Natural killer cell (primary cell): Measurements from ENCODE around the gene RPGR. TPM values are rescaled to one million over a fixed set of nuclear protein-coding genes. Genes with fewer than 3 reads are reported as not detected.

Source experiments
- ATAC-seq, 3 donors: fragments of 150-1000 bp in 2 of 3; fragments of 200-7000 bp in 1 of 3; cut with Tn5 transposase; 1 replicate in 1 of 3; 2 replicates in 2 of 3; pipeline ENCODE4 v1.10.0; 2021; ENCODE audit warnings: mild to moderate bottlenecking in 2 of 3, moderate library complexity in 2 of 3
- DNase-seq, 2 donors: peaks; one replicate each; pipeline versions ENCODE4 v3.0.0 to v3.0.0-alpha.2; 2013 to 2021; ENCODE audit warnings: mixed read lengths in 1 of 2
- H3K27ac ChIP-seq: one replicate; pipeline ENCODE4 v1.5.1; 2013; ENCODE audit warnings: mild to moderate bottlenecking, low read length
- H3K27me3 ChIP-seq: one replicate; pipeline ENCODE4 v1.6.1; 2013; ENCODE audit warnings: low read length; ENCODE audit not compliant: control insufficient read depth, insufficient read depth
- H3K36me3 ChIP-seq: one replicate; pipeline ENCODE4 v1.6.1; 2013; ENCODE audit warnings: low read length; ENCODE audit not compliant: control insufficient read depth, insufficient read depth
- H3K4me1 ChIP-seq: one replicate; pipeline ENCODE4 v1.6.1; 2013; ENCODE audit warnings: low read length; ENCODE audit not compliant: control insufficient read depth, insufficient read depth
- H3K4me3 ChIP-seq: one replicate; pipeline ENCODE4 v1.5.1; 2013; ENCODE audit warnings: low read length
- H3K9me3 ChIP-seq: one replicate; pipeline ENCODE4 v1.6.1; 2013; ENCODE audit warnings: low read length; ENCODE audit not compliant: control insufficient read depth, insufficient read depth
- H3K27ac Mint-ChIP-seq, 2 donors: one replicate each; pipeline ENCODE4 v1.8.0; 2022; ENCODE audit warnings: mild to moderate bottlenecking in 2 of 2, mixed read lengths in 2 of 2, moderate library complexity in 1 of 2
- H3K27me3 Mint-ChIP-seq, 2 donors: one replicate each; pipeline ENCODE4 v1.8.0; 2022; ENCODE audit warnings: low read depth in 2 of 2, mixed read lengths in 2 of 2
- H3K36me3 Mint-ChIP-seq: one replicate; pipeline ENCODE4 v1.8.0; 2022; ENCODE audit warnings: mixed read lengths
- H3K4me1 Mint-ChIP-seq, 2 donors: one replicate each; pipeline ENCODE4 v1.8.0; 2022; ENCODE audit warnings: mixed read lengths in 2 of 2
- H3K4me3 Mint-ChIP-seq: one replicate; pipeline ENCODE4 v1.8.0; 2022; ENCODE audit warnings: mild to moderate bottlenecking, moderate library complexity, mixed read lengths
- H3K9me3 Mint-ChIP-seq, 2 donors: one replicate each; pipeline ENCODE4 v1.8.0; 2022; ENCODE audit warnings: mixed read lengths in 2 of 2
- CTCF ChIP-seq: fragments of 200-600 bp; IDR thresholded peaks from one replicate; pipeline ENCODE4 v1.8.0; 2022; ENCODE audit warnings: antibody characterized with exemption
- WGBS: methylation state at CpG from one replicate; pipeline ENCODE4 v1.1.7; 2013; ENCODE audit warnings: missing lambda C conversion rate; ENCODE audit not compliant: insufficient coverage; 5-methylcytosine and 5-hydroxymethylcytosine counted together
- intact Hi-C: fragments of 100-400 bp; cut with micrococcal nuclease; formaldehyde crosslinking; loops from one replicate; pipeline ENCODE4 v1.14.2; 2022
- total RNA-seq, 4 donors: library from RNA; stranded (reverse); fragments of 120-200 nt in 1 of 4; gene quantifications; one replicate each; pipeline versions ENCODE4 v1.2.3 to v1.2.4, GENCODE V29; 2013 to 2022

The RPGR gene
- total RNA-seq, 3 donors from 2014 or later (not counting 1 experiment from before 2014, with no cell fraction given) = 20.8 to 33.7 (median 29.0) TPM

GRCh38 chrX:38363046-38363445 is 35.7 kb upstream of the RPGR start:
- H3K36me3 Mint-ChIP-seq = no peaks in the 10 kb centered on the region
- H3K27me3 ChIP-seq = no peaks in the 10 kb centered on the region
- no peak for ATAC-seq
- no peak for TF ChIP-seq CTCF
- H3K9me3 Mint-ChIP-seq = no peaks in the 10 kb centered on the region
- H3K27ac ChIP-seq = no peak overlapping the region
- no peaks in the 10 kb centered on the region for H3K9me3 ChIP-seq
- no peak overlapping the region for H3K27ac Mint-ChIP-seq
- no peaks in the 10 kb centered on the region for H3K4me1 ChIP-seq
- DNase-seq = no peak
- no peak overlapping the region for H3K4me3 Mint-ChIP-seq
- intact Hi-C loops = no loop called here
- H3K4me1 Mint-ChIP-seq = no peaks in the 10 kb centered on the region
- H3K36me3 ChIP-seq = no peaks in the 10 kb centered on the region
- H3K27me3 Mint-ChIP-seq = peaks cover 0 to 26% of the 10 kb centered on the region in 2 donors
- H3K4me3 ChIP-seq = no peak overlapping the region

GRCh38 chrX:38357747-38358673 is 30.7 kb upstream of the RPGR start:
- Mint-ChIP-seq H3K4me3 (no peak overlapping the region), H3K4me1 (no peaks in the 10 kb centered on the region), H3K27me3 (peaks cover 0 to 16% of the 10 kb centered on the region in 2 donors), H3K27ac (no peak overlapping the region), H3K36me3 (no peaks in the 10 kb centered on the region), H3K9me3 (no peaks in the 10 kb centered on the region)
- WGBS = 46% methylated on average over 2 of the region's 4 CpGs
- intact Hi-C loops = no loop called here
- no peak overlapping the region for H3K27ac ChIP-seq
- no peaks in the 10 kb centered on the region for H3K4me1 ChIP-seq
- no peak for TF ChIP-seq CTCF
- no peaks in the 10 kb centered on the region for H3K27me3 ChIP-seq
- no peak for ATAC-seq
- DNase-seq = no peak
- H3K4me3 ChIP-seq = no peak overlapping the region
- no peaks in the 10 kb centered on the region for H3K9me3 ChIP-seq
- H3K36me3 ChIP-seq = no peaks in the 10 kb centered on the region

- Mint-ChIP-seq H3K9me3 (no peaks in the 10 kb centered on the region), H3K4me3 (no peak overlapping the region), H3K36me3 (no peaks in the 10 kb centered on the region), H3K27me3 (peaks cover 0 to 3% of the 10 kb centered on the region in 2 donors), H3K27ac (no peak overlapping the region), H3K4me1 (no peaks in the 10 kb centered on the region)
- Histone ChIP-seq H3K36me3 (no peaks in the 10 kb centered on the region), H3K9me3 (no peaks in the 10 kb centered on the region), H3K4me1 (no peaks in the 10 kb centered on the region), H3K27me3 (no peaks in the 10 kb centered on the region), H3K27ac (no peak overlapping the region), H3K4me3 (no peak overlapping the region)
- no peak for ATAC-seq
- WGBS = no CpG with 5 or more reads among the region's 8 CpGs
- DNase-seq = no peak
- no peak for TF ChIP-seq CTCF
- intact Hi-C loops = no loop called here
These were observed 29.1 kb upstream of the RPGR start for GRCh38 chrX:38356401-38356800.
